Measurements from ENCODE around the gene CBX4. TPM values are rescaled to one million over a fixed set of nuclear protein-coding genes. Genes with fewer than 3 reads are reported as not detected.

The CBX4 gene
- total and polyA plus RNA-seq, 2 of the 13 experiments (the other 11 are each of a cell fraction or from before 2014, with no cell fraction given) = 25.8 to 50.8 TPM

DNA sequence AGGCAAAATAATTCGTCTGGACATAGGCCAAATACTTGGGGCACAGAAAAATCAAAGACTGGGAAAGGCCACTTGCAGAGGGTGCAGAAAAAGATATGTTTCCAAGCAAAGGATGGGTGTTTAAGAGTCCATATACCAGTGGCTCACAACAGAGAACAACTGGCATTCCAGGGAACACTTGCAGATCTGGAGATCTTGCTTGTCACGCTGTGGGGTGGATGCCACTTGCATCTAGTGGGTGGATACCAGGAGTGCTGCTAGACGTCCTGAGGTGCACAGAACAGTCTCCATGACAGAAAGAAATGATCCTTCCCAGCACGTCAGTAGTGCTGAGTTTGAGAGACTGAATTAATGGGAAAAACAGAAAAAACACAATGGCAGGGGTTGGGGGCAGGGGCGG is 50.8 kb downstream of the CBX4 start:
- H3K4me1 ChIP-seq (ENCODE audit: insufficient read depth, low read length) = peaks cover 40% of the 10 kb centered on the region
- no peaks in the 10 kb centered on the region for H3K79me2 ChIP-seq (ENCODE audit: insufficient read depth, low read length)
- H3K4me3 ChIP-seq (replicated peaks in 1 of 3; ENCODE audit: insufficient read depth in 1 of 3, low read depth in 2 of 3, low read length in 3 of 3) = no peak overlapping the region
- no TSS peak for BruUV-seq (replicated peaks)
- in situ Hi-C loops (cut with HindIII; ENCODE audit: extremely low pct_ligation_motif_present, low pct_unique_long_range_greater_than_20kb) = no loop called here
- ChIA-PET CTCF (ENCODE audit: low intra/inter-chr PET ratio, low total read pairs) (interaction anchor here (2.4 kb wide), 1 partner anchor 182 kb away, joined by 14 read pairs; no protein-coding TSS in a partner anchor), POLR2A (interaction anchor here (1.0 to 2.0 kb wide), 3 partner anchors 10 to 205 kb away, joined by 3 to 7 read pairs (median 3); no protein-coding TSS in a partner anchor)
- H4K20me1 ChIP-seq (ENCODE audit: insufficient read depth, low read length) = peaks cover 7% of the 10 kb centered on the region; the same call in 1 of the 2 replicates
- no peak overlapping the region for H3K27ac ChIP-seq (ENCODE audit: extremely low read length, insufficient read depth, low read length)
- no peak overlapping the region for H3K4me2 ChIP-seq (ENCODE audit: low read depth, low read length)
- intact Hi-C loops (cut with micrococcal nuclease; ENCODE audit: unreplicated experiment) = loop anchor here (5.0 kb wide), 1 partner anchor 184 kb away; no protein-coding TSS in a partner anchor
- H2AFZ ChIP-seq (ENCODE audit: low read length) = no peak overlapping the region
- no peaks in the 10 kb centered on the region for H3K9me3 ChIP-seq (ENCODE audit: low read length)
- WGBS (ENCODE audit: low lambda C conversion rate) = 33% methylated on average over 5 of the region's 5 CpGs
- peak; percentile 17; the same call in 1 of the 2 replicates for TF ChIP-seq POLR2AphosphoS5 (IDR thresholded peaks at IDR 0.05; ENCODE audit: low read depth, low read length)
- no peak for TF ChIP-seq MTA3 (CRISPR knock-in tag; IDR thresholded peaks at IDR 0.05)
- no peak for TF ChIP-seq ATAD3A (CRISPR knock-in tag; IDR thresholded peaks at IDR 0.05)
- peak in 1 of 2 experiments; percentile 44; a peak in 1 of 4 replicates for TF ChIP-seq POLR2A (IDR thresholded peaks at IDR 0.05; ENCODE audit: insufficient read depth in 1 of 2, low read depth in 2 of 2, low read length in 2 of 2)
- H3K27me3 ChIP-seq (ENCODE audit: control insufficient read depth in 1 of 2, insufficient read depth in 2 of 2, low read length in 2 of 2) = peaks cover 18 to 48% of the 10 kb centered on the region in 2 experiments
- FAIRE-seq = peak; percentile 48
- no peak overlapping the region for H3K9ac ChIP-seq (ENCODE audit: insufficient read depth, low read depth, low read length)
- H3K36me3 ChIP-seq (replicated peaks in 1 of 2; ENCODE audit: control insufficient read depth in 1 of 2, insufficient read depth in 2 of 2, low read length in 2 of 2) = peaks cover 0 to 7% of the 10 kb centered on the region in 2 experiments; a peak in 1 of 5 replicates
- no peak for DNase-seq (ENCODE audit: low spot score)
- ATAC-seq = no peak

DNA sequence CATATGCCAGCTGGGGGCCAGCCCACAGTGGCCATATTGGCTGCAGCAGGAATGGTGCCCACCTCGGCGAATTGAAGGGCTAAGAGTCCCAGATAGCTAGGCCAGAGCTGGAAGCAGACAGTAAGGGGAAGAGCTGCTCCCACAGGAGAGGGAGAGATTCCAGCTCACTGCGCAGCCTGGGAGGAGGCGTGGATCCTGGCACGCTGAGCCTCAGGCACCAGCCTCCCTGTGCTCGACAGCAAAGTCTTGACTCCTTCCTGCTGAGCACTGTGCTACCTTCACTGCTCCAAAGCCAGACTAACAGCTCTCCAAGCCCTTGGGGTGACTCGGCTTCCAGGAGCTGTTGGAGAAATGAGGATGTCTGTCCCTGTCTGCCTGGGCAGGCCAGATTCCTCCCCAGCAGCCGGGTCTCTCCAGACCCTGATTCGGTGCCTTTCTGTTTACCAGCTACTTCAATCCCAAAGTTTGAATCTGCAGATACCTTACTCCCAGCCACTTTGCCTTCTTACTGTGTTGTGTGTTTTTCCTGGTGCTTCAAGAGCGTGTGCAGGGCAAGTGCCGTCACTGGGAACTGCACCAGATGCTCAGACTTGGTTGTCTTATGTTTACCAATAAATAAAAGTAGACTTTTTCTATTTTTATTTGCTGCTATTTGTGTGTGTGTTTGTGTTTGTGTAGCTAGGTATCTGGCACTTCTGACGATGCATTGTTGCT is 52.2 kb downstream of the CBX4 start:
- Histone ChIP-seq H3K27ac (ENCODE audit: extremely low read length, insufficient read depth, low read length) (no peak overlapping the region), H3K36me3 (replicated peaks in 1 of 2; ENCODE audit: control insufficient read depth in 1 of 2, insufficient read depth in 2 of 2, low read length in 2 of 2) (peaks cover 10 to 12% of the 10 kb centered on the region in 2 experiments), H3K9me3 (ENCODE audit: low read length) (no peaks in the 10 kb centered on the region), H3K4me1 (ENCODE audit: insufficient read depth, low read length) (peaks cover 33% of the 10 kb centered on the region), H3K79me2 (ENCODE audit: insufficient read depth, low read length) (no peaks in the 10 kb centered on the region), H3K9ac (ENCODE audit: insufficient read depth, low read depth, low read length) (no peak overlapping the region), H4K20me1 (ENCODE audit: insufficient read depth, low read length) (peaks cover 7% of the 10 kb centered on the region; the same call in 1 of the 2 replicates), H3K4me3 (replicated peaks in 1 of 3; ENCODE audit: insufficient read depth in 1 of 3, low read depth in 2 of 3, low read length in 3 of 3) (no peak overlapping the region), H3K27me3 (ENCODE audit: control insufficient read depth in 1 of 2, insufficient read depth in 2 of 2, low read length in 2 of 2) (peaks cover 16 to 42% of the 10 kb centered on the region in 2 experiments), H2AFZ (ENCODE audit: low read length) (no peak overlapping the region), H3K4me2 (ENCODE audit: low read depth, low read length) (no peak overlapping the region)
- ChIA-PET POLR2A (interaction anchor here (0.6 to 1.0 kb wide), 3 partner anchors 9 to 207 kb away, joined by 3 read pairs; partner anchors contain the start of gene CBX8), CTCF (ENCODE audit: low intra/inter-chr PET ratio, low total read pairs) (no interaction called here)
- ATAC-seq (no peak), FAIRE-seq (no peak), DNase-seq (ENCODE audit: low spot score) (no peak)
- WGBS (ENCODE audit: low lambda C conversion rate) = 74% methylated on average over 11 of the region's 12 CpGs
- in situ Hi-C loops (cut with HindIII; ENCODE audit: extremely low pct_ligation_motif_present, low pct_unique_long_range_greater_than_20kb) (no loop called here), intact Hi-C loops (cut with micrococcal nuclease; ENCODE audit: unreplicated experiment) (loop anchor here (5.0 kb wide), 1 partner anchor 185 kb away; no protein-coding TSS in a partner anchor)
- no TSS peak for BruUV-seq (replicated peaks)
- TF ChIP-seq TEAD3 (CRISPR knock-in tag; optimal IDR thresholded peaks at IDR 0.05; ENCODE audit: borderline replicate concordance) (peak; percentile 22), ZFP62 (CRISPR knock-in tag; IDR thresholded peaks at IDR 0.05) (no peak), ZNF251 (CRISPR knock-in tag; IDR thresholded peaks at IDR 0.05) (no peak), ZNF282 (IDR thresholded peaks at IDR 0.05; ENCODE audit: partially characterized antibody) (no peak), MEIS1 (CRISPR knock-in tag; IDR thresholded peaks at IDR 0.05; ENCODE audit: borderline replicate concordance) (0 out of 2 replicates have a peak, but pooled peaks have one; percentile 25), SIN3B (IDR thresholded peaks at IDR 0.05; ENCODE audit: low read length) (no peak), SSRP1 (CRISPR knock-in tag; IDR thresholded peaks at IDR 0.05) (peak; percentile 11; the same call in 1 of the 2 replicates), POLR2AphosphoS5 (IDR thresholded peaks at IDR 0.05; ENCODE audit: low read depth, low read length) (peak; percentile 35; the same call in 1 of the 2 replicates), HNRNPK (IDR thresholded peaks at IDR 0.05; ENCODE audit: low read depth, low read length, poor library complexity, severe bottlenecking) (no peak), ZFYVE20 (CRISPR knock-in tag; IDR thresholded peaks at IDR 0.05; ENCODE audit: borderline replicate concordance, low read depth) (no peak), ZSCAN22 (CRISPR knock-in tag; IDR thresholded peaks at IDR 0.05) (no peak)
- TF ChIP-seq, protein P1, sequence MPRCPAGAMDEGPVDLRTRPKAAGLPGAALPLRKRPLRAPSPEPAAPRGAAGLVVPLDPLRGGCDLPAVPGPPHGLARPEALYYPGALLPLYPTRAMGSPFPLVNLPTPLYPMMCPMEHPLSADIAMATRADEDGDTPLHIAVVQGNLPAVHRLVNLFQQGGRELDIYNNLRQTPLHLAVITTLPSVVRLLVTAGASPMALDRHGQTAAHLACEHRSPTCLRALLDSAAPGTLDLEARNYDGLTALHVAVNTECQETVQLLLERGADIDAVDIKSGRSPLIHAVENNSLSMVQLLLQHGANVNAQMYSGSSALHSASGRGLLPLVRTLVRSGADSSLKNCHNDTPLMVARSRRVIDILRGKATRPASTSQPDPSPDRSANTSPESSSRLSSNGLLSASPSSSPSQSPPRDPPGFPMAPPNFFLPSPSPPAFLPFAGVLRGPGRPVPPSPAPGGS (CRISPR knock-in tag; IDR thresholded peaks at IDR 0.05) = no peak
- TF ChIP-seq, protein P2, sequence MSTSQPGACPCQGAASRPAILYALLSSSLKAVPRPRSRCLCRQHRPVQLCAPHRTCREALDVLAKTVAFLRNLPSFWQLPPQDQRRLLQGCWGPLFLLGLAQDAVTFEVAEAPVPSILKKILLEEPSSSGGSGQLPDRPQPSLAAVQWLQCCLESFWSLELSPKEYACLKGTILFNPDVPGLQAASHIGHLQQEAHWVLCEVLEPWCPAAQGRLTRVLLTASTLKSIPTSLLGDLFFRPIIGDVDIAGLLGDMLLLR (CRISPR knock-in tag; IDR thresholded peaks at IDR 0.05) = no peak
